ENCODE data around the gene DNAH12.

Gene DNAH12

GRCh38 chr3:57281715-57282114 lies 262.4 kb downstream of the DNAH12 start:
- Histone ChIP-seq H3K36me3 (ENCODE audit: control insufficient read depth, low read length) (no peaks in the 10 kb centered on the region), H3K4me1 (ENCODE audit: control insufficient read depth, low read length) (no peaks in the 10 kb centered on the region), H3K4me2 (ENCODE audit: low read length) (no peak overlapping the region), H3K79me2 (ENCODE audit: control insufficient read depth, low read length) (no peaks in the 10 kb centered on the region), H3K9me3 (ENCODE audit: control insufficient read depth, insufficient read depth, low read length) (no peaks in the 10 kb centered on the region), H3K9me2 (replicated peaks; ENCODE audit: control insufficient read depth, low read length) (no peaks in the 10 kb centered on the region), H3F3A (ENCODE audit: control insufficient read depth, insufficient read depth) (no peaks in the 10 kb centered on the region), H4K20me1 (ENCODE audit: control insufficient read depth, insufficient read depth, low read depth, low read length) (no peaks in the 10 kb centered on the region), H3K27me3 (ENCODE audit: control insufficient read depth, low read length) (peaks cover 2% of the 10 kb centered on the region; the same call in 1 of the 2 replicates), H3K4me3 (ENCODE audit: low read length) (no peak overlapping the region), H3K27ac (ENCODE audit: low read depth, low read length) (no peak overlapping the region)
- no peak for TF ChIP-seq CTCF (IDR thresholded peaks at IDR 0.05; ENCODE audit: low read depth, low read length, poor library complexity, severe bottlenecking)
- TF ChIP-seq EZH2phosphoT487 (IDR thresholded peaks at IDR 0.05; ENCODE audit: borderline replicate concordance, low read length), result no peak

- Histone ChIP-seq H3F3A (ENCODE audit: control insufficient read depth, insufficient read depth) (no peaks in the 10 kb centered on the region), H3K4me3 (ENCODE audit: low read length) (no peak overlapping the region), H3K9me2 (replicated peaks; ENCODE audit: control insufficient read depth, low read length) (no peaks in the 10 kb centered on the region), H3K27me3 (ENCODE audit: control insufficient read depth, low read length) (peaks cover 2% of the 10 kb centered on the region; the same call in 1 of the 2 replicates), H4K20me1 (ENCODE audit: control insufficient read depth, insufficient read depth, low read depth, low read length) (no peaks in the 10 kb centered on the region), H3K4me2 (ENCODE audit: low read length) (no peak overlapping the region), H3K9me3 (ENCODE audit: control insufficient read depth, insufficient read depth, low read length) (no peaks in the 10 kb centered on the region), H3K4me1 (ENCODE audit: control insufficient read depth, low read length) (no peaks in the 10 kb centered on the region), H3K27ac (ENCODE audit: low read depth, low read length) (no peak overlapping the region), H3K79me2 (ENCODE audit: control insufficient read depth, low read length) (no peaks in the 10 kb centered on the region), H3K36me3 (ENCODE audit: control insufficient read depth, low read length) (no peaks in the 10 kb centered on the region)
- no peak for TF ChIP-seq CTCF (IDR thresholded peaks at IDR 0.05; ENCODE audit: low read depth, low read length, poor library complexity, severe bottlenecking)
- no peak for TF ChIP-seq EZH2phosphoT487 (IDR thresholded peaks at IDR 0.05; ENCODE audit: borderline replicate concordance, low read length)
Observed at GRCh38 chr3:57279685-57280084, 264.5 kb downstream of the DNAH12 start.

DNA sequence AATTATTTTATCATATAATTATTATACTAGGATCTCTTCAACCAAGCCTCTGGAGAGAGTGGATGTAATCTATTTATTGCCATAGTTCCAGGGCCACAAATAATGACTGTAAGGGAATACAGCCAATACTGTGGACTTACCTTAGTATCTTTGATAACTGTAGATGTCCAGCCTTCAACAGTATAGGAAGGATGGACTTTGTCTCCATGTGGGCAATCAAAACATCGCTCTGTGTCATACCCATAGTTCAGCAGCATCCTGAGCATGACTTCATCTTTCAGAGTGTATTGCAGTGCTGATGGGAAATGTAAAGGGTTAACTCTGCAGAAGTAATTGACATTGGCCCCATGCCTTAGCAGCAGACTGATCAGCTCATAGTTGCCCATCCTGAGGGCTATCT lies 265.9 kb downstream of the DNAH12 start:
- no peak overlapping the region for H3K4me2 ChIP-seq (ENCODE audit: low read length)
- no peaks in the 10 kb centered on the region for H3F3A ChIP-seq (ENCODE audit: control insufficient read depth, insufficient read depth)
- no peak overlapping the region for H3K27ac ChIP-seq (ENCODE audit: low read depth, low read length)
- no peaks in the 10 kb centered on the region for H3K9me2 ChIP-seq (replicated peaks; ENCODE audit: control insufficient read depth, low read length)
- H3K4me1 ChIP-seq (ENCODE audit: control insufficient read depth, low read length), result no peaks in the 10 kb centered on the region
- peaks cover under 1% of the 10 kb centered on the region; the same call in 1 of the 2 replicates for H3K36me3 ChIP-seq (ENCODE audit: control insufficient read depth, low read length)
- no peaks in the 10 kb centered on the region for H3K9me3 ChIP-seq (ENCODE audit: control insufficient read depth, insufficient read depth, low read length)
- H3K4me3 ChIP-seq (ENCODE audit: low read length), result no peak overlapping the region
- H3K79me2 ChIP-seq (ENCODE audit: control insufficient read depth, low read length), result no peaks in the 10 kb centered on the region
- H3K27me3 ChIP-seq (ENCODE audit: control insufficient read depth, low read length), result peaks cover 2% of the 10 kb centered on the region; the same call in 1 of the 2 replicates
- no peaks in the 10 kb centered on the region for H4K20me1 ChIP-seq (ENCODE audit: control insufficient read depth, insufficient read depth, low read depth, low read length)
- TF ChIP-seq EZH2phosphoT487 (IDR thresholded peaks at IDR 0.05; ENCODE audit: borderline replicate concordance, low read length) (no peak), CTCF (IDR thresholded peaks at IDR 0.05; ENCODE audit: low read depth, low read length, poor library complexity, severe bottlenecking) (no peak)

Measured in DOHH2 (cell line).